SK-N-SH (cell line): Measurements from ENCODE around the gene SIPA1. TPM values are rescaled to one million over a fixed set of nuclear protein-coding genes. Genes with fewer than 3 reads are reported as not detected.

Source experiments
- CTCF ChIA-PET: fragments of 300-600, 350-600 bp; formaldehyde crosslinking; extraction: SDS; loops from one replicate; lab custom pipeline; 2021; lab: Yijun Ruan, JAX
- POLR2A ChIA-PET: fragments of 350-600 bp; sonication (Branson Sonifier 250); formaldehyde crosslinking; extraction: SDS; loops from one replicate; lab custom pipeline; 2020; ENCODE audit warnings: antibody characterized with exemption, inconsistent platforms; lab: Yijun Ruan, JAX
- DNase-seq: peaks from one replicate; pipeline ENCODE4 v3.0.0; 2012
- H2AFZ ChIP-seq: fragments of 200-600 bp; sonication (generic); 2 replicates; pipeline ENCODE4 v1.8.1; 2016; ENCODE audit warnings: antibody characterized with exemption, mild to moderate bottlenecking, low read depth
- H3F3A ChIP-seq: fragments of 200-600 bp; sonication (generic); replicated peaks from 2 replicates; pipeline ENCODE3; 2016; ENCODE audit warnings: antibody characterized with exemption, mild to moderate bottlenecking; ENCODE audit not compliant: insufficient read depth
- H3K27ac ChIP-seq, 2 experiments: fragments of 200-500 bp in 1 of 2; fragments of 200-600 bp in 1 of 2; sonication (Bioruptor generic) in 1 of 2; sonication (generic), shearing (Covaris generic) in 1 of 2; 2 replicates each; pipeline versions ENCODE4 v1.5.1 to v1.6.1; 2014 to 2016; ENCODE audit warnings: low read depth in 2 of 2, inconsistent platforms in 1 of 2, low read length in 1 of 2, mild to moderate bottlenecking in 1 of 2, mixed read lengths in 1 of 2
- H3K27me3 ChIP-seq: fragments of 200-600 bp; sonication (generic), shearing (Covaris generic); 2 replicates; pipeline ENCODE4 v1.6.1; 2016; ENCODE audit warnings: mixed run types; ENCODE audit not compliant: insufficient read depth
- H3K36me3 ChIP-seq, 2 experiments: fragments of 200-500 bp in 1 of 2; fragments of 200-600 bp in 1 of 2; sonication (Bioruptor generic) in 1 of 2; sonication (generic) in 1 of 2; replicated peaks in 1 of 2; 2 replicates each; pipeline versions ENCODE3 to v1.5.1; 2014 to 2016; ENCODE audit warnings: low read length in 1 of 2, mild to moderate bottlenecking in 1 of 2; ENCODE audit not compliant: insufficient read depth in 2 of 2, control insufficient read depth in 1 of 2
- H3K4me1 ChIP-seq, 2 experiments: fragments of 200-500 bp in 1 of 2; fragments of 200-600 bp in 1 of 2; sonication (Bioruptor generic) in 1 of 2; sonication (generic), shearing (Covaris generic) in 1 of 2; 2 replicates each; pipeline versions ENCODE4 v1.5.1 to v1.6.1; 2014 to 2016; ENCODE audit warnings: low read depth in 1 of 2, low read length in 1 of 2, mixed run types in 1 of 2; ENCODE audit not compliant: insufficient read depth in 2 of 2, control insufficient read depth in 1 of 2
- H3K4me2 ChIP-seq: fragments of 200-600 bp; sonication (generic), shearing (Covaris generic); 2 replicates; pipeline ENCODE4 v1.6.1; 2017; ENCODE audit warnings: mixed run types
- H3K4me3 ChIP-seq, 2 experiments: fragments of 200-500 bp in 1 of 2; fragments of 200-600 bp in 1 of 2; sonication (Bioruptor generic) in 1 of 2; sonication (generic), shearing (Covaris generic) in 1 of 2; 2 replicates each; pipeline versions ENCODE4 v1.5.1 to v1.8.1; 2014 to 2016; ENCODE audit warnings: low read depth in 2 of 2, inconsistent platforms in 1 of 2, low read length in 1 of 2, mild to moderate bottlenecking in 1 of 2, mixed read lengths in 1 of 2, moderate library complexity in 1 of 2
- H3K79me2 ChIP-seq: fragments of 200-600 bp; sonication (generic); 2 replicates; pipeline ENCODE4 v1.8.1; 2017; ENCODE audit warnings: mild to moderate bottlenecking; ENCODE audit not compliant: insufficient read depth
- H3K9ac ChIP-seq: fragments of 200-600 bp; sonication (generic); 2 replicates; pipeline ENCODE4 v1.6.1; 2017; ENCODE audit warnings: mixed run types
- H3K9me2 ChIP-seq: fragments of 200-600 bp; sonication (generic); 2 replicates; pipeline ENCODE4 v1.6.1; 2017; ENCODE audit warnings: mixed run types
- H3K9me3 ChIP-seq: fragments of 200-600 bp; sonication (generic); 2 replicates; pipeline ENCODE4 v1.6.1; 2017; ENCODE audit warnings: mixed run types, mild to moderate bottlenecking, moderate library complexity
- H4K20me1 ChIP-seq: fragments of 200-600 bp; sonication (generic); 2 replicates; pipeline ENCODE4 v1.6.1; 2017; ENCODE audit warnings: mild to moderate bottlenecking, mixed run types; ENCODE audit not compliant: insufficient read depth
- CHD2 ChIP-seq: fragments of 150-350 bp; IDR thresholded peaks from 2 replicates; pipeline ENCODE4 v1.6.1; 2018; ENCODE audit warnings: low read length; ENCODE audit not compliant: partially characterized antibody
- CTCF ChIP-seq: fragments of 200-600 bp; sonication (generic); IDR thresholded peaks from 2 replicates; pipeline ENCODE4 v1.6.1; 2017; ENCODE audit warnings: antibody characterized with exemption, mild to moderate bottlenecking, moderate library complexity
- EP300 ChIP-seq, 2 experiments: IDR thresholded peaks; 2 replicates each; pipeline versions ENCODE4 v1.4.0 to v1.6.1; 2012; ENCODE audit warnings: borderline replicate concordance in 1 of 2, low read depth in 1 of 2, low read length in 1 of 2
- GABPA ChIP-seq: IDR thresholded peaks from 2 replicates; pipeline ENCODE4 v1.4.0; 2012; ENCODE audit warnings: low read depth, mild to moderate bottlenecking
- GATA2 ChIP-seq: sonication (generic); formaldehyde crosslinking; IDR thresholded peaks from 2 replicates; pipeline ENCODE4 v1.5.0; 2020; ENCODE audit warnings: mild to moderate bottlenecking, missing genetic modification reagents
- IRF3 ChIP-seq: fragments of 150-350 bp; IDR thresholded peaks from 2 replicates; pipeline ENCODE4 v1.6.1; 2016; ENCODE audit warnings: mild to moderate bottlenecking, low read depth, low read length
- JUND ChIP-seq: IDR thresholded peaks from 2 replicates; pipeline ENCODE4 v1.4.0; 2012
- MAX ChIP-seq: IDR thresholded peaks from 2 replicates; pipeline ENCODE4 v1.4.0; 2012; ENCODE audit warnings: low read depth
- MXI1 ChIP-seq: IDR thresholded peaks from 2 replicates; pipeline ENCODE4 v1.6.1; 2012; ENCODE audit warnings: mild to moderate bottlenecking, low read depth, low read length, improper control_type of control experiment
- NRF1 ChIP-seq: IDR thresholded peaks from 2 replicates; pipeline ENCODE4 v1.6.1; 2012; ENCODE audit warnings: low read depth, mild to moderate bottlenecking, low read length
- PBX3 ChIP-seq: IDR thresholded peaks from 2 replicates; pipeline ENCODE4; 2012
- RAD21 ChIP-seq: IDR thresholded peaks from 2 replicates; pipeline ENCODE4 v1.6.1; 2012; ENCODE audit warnings: mild to moderate bottlenecking, low read length
- RCOR1 ChIP-seq: fragments of 150-350 bp; IDR thresholded peaks from 2 replicates; pipeline ENCODE4 v1.6.1; 2017; ENCODE audit warnings: antibody characterized with exemption, low read length
- RFX5 ChIP-seq: IDR thresholded peaks from 2 replicates; pipeline ENCODE4 v1.6.1; 2012; ENCODE audit warnings: mild to moderate bottlenecking, improper control_type of control experiment, low read length
- RXRA ChIP-seq: IDR thresholded peaks from 2 replicates; pipeline ENCODE4 v1.4.0; 2012; ENCODE audit warnings: low read depth, mild to moderate bottlenecking, borderline replicate concordance
- SMC3 ChIP-seq: IDR thresholded peaks from 2 replicates; pipeline ENCODE4 v1.6.1; 2012; ENCODE audit warnings: low read depth, low read length, improper control_type of control experiment
- TCF12 ChIP-seq: IDR thresholded peaks from 2 replicates; pipeline ENCODE4 v1.4.0; 2012
- TEAD4 ChIP-seq: IDR thresholded peaks from 2 replicates; pipeline ENCODE4 v1.4.0; 2012; ENCODE audit warnings: mild to moderate bottlenecking, borderline replicate concordance; ENCODE audit not compliant: insufficient read depth
- USF2 ChIP-seq: fragments of 150-350 bp; IDR thresholded peaks from 2 replicates; pipeline ENCODE4 v1.6.1; 2017; ENCODE audit warnings: antibody characterized with exemption, low read length, low read depth, borderline replicate concordance
- YY1 ChIP-seq: IDR thresholded peaks from 2 replicates; pipeline ENCODE4 v1.4.0; 2012; ENCODE audit warnings: low read depth, mild to moderate bottlenecking
- WGBS: methylation state at CpG from one replicate; pipeline ENCODE4 v1.1.6; 2017; ENCODE audit warnings: low lambda C conversion rate; 5-methylcytosine and 5-hydroxymethylcytosine counted together
- polyA plus RNA-seq, 3 experiments: library from polyadenylated mRNA; depleted of rRNA; stranded (reverse); fragments of >200 nt; gene quantifications; 2 replicates each; pipeline ENCODE4 v1.2.3, GENCODE V29; 2012

The SIPA1 gene
- polyA plus RNA-seq, 1 of the 3 experiments (the other 2 are of a cell fraction) = 18.7 TPM

GRCh38 chr11:65595543-65596281 is 42.2 kb upstream of the SIPA1 start, which contains the start of gene KCNK7:
Gene KCNK7, minus strand, starts transcription at chr11:65595800. Its CDS starts 28 bp downstream, at chr11:65595772.
- no peaks in the 10 kb centered on the region for H3K79me2 ChIP-seq
- POLR2A ChIA-PET = interaction anchor here (0.6 to 3.1 kb wide), 4 partner anchors 9 to 179 kb away, joined by 3 to 15 read pairs (median 4); no protein-coding TSS in a partner anchor
- peak; percentile 43 for DNase-seq

GRCh38 chr11:65596520-65596919 is 41.4 kb upstream of the SIPA1 start:
- no peaks in the 10 kb centered on the region for H3F3A ChIP-seq
- CTCF ChIA-PET = interaction anchor here (1.4 to 12.8 kb wide), 3 partner anchors 8 to 56 kb away, joined by 3 to 216 read pairs (median 122); partner anchors contain the start of genes EHBP1L1 and FAM89B
- WGBS = 88% methylated on average over 4 of the region's 6 CpGs
- no peak for TF ChIP-seq IRF3
- TF ChIP-seq YY1 = no peak
- no peak for TF ChIP-seq MAX
- TF ChIP-seq CTCF = no peak
- no peak for TF ChIP-seq USF2
- no peak for TF ChIP-seq JUND
- TF ChIP-seq GATA2 (CRISPR knock-in tag) = no peak
- no peak for TF ChIP-seq PBX3
- no peak for TF ChIP-seq MXI1

More at GRCh38 chr11:65595543-65596281, 42.2 kb upstream of the SIPA1 start, which contains the start of gene KCNK7:
- Histone ChIP-seq H3F3A (peaks cover 4% of the 10 kb centered on the region), H3K36me3 (peaks cover 12 to 29% of the 10 kb centered on the region in 2 experiments), H4K20me1 (no peaks in the 10 kb centered on the region), H3K27ac (no peak within 1 kb of the TSS; a peak in 1 of 4 replicates), H2AFZ (no peak within 1 kb of the TSS), H3K4me1 (peaks cover 0 to 12% of the 10 kb centered on the region in 2 experiments; a peak in 1 of 4 replicates), H3K27me3 (no peaks in the 10 kb centered on the region), H3K4me2 (no peak within 1 kb of the TSS), H3K9me3 (no peaks in the 10 kb centered on the region), H3K9me2 (no peaks in the 10 kb centered on the region), H3K4me3 (no peak within 1 kb of the TSS), H3K9ac (no peak within 1 kb of the TSS)
- CTCF ChIA-PET = interaction anchor here (0.9 to 12.8 kb wide), 8 partner anchors 9 to 55 kb away, joined by 3 to 216 read pairs (median 14); partner anchors contain the start of genes EHBP1L1, FAM89B, MAP3K11 and ZNRD2
- WGBS = 88% methylated on average over 9 of the region's 12 CpGs
- TF ChIP-seq RXRA (no peak), TEAD4 (no peak), SMC3 (no peak), CTCF (no peak), CHD2 (no peak), TCF12 (no peak), RCOR1 (no peak), GABPA (no peak), JUND (no peak), EP300 (IDR thresholded peaks at IDR 0.05; ENCODE audit: borderline replicate concordance in 1 of 2, low read depth in 1 of 2, low read length in 1 of 2) (no peak), RFX5 (no peak), NRF1 (no peak), RAD21 (no peak)

More at GRCh38 chr11:65596520-65596919, 41.4 kb upstream of the SIPA1 start:
- no peaks in the 10 kb centered on the region for H3K27me3 ChIP-seq
- H3K27ac ChIP-seq = no peak overlapping the region
- H2AFZ ChIP-seq = no peak overlapping the region
- H4K20me1 ChIP-seq = no peaks in the 10 kb centered on the region
- no peaks in the 10 kb centered on the region for H3K79me2 ChIP-seq
- no peak overlapping the region for H3K9ac ChIP-seq
- no peaks in the 10 kb centered on the region for H3K9me2 ChIP-seq
- peaks cover 0 to 12% of the 10 kb centered on the region in 2 experiments; a peak in 1 of 4 replicates for H3K4me1 ChIP-seq
- H3K36me3 ChIP-seq = peaks cover 12 to 29% of the 10 kb centered on the region in 2 experiments
- H3K4me3 ChIP-seq = no peak overlapping the region
- POLR2A ChIA-PET = interaction anchor here (1.6 kb wide), 1 partner anchor 8 kb away, joined by 4 read pairs; no protein-coding TSS in a partner anchor
- no peaks in the 10 kb centered on the region for H3K9me3 ChIP-seq
- H3K4me2 ChIP-seq = no peak overlapping the region
- no peak for DNase-seq
